Activated CD4-positive, alpha-beta T cell treated with anti-CD3 and anti-CD28 coated beads, Interleukin-2, Interleukin-6, amounts not matched to agents 100 ng/mL and 50 ng/mL, durations not matched to agents 16 hours and 8 hours (primary cell): ENCODE results near the gene NOL7.

Source experiments
- DNase-seq: peaks from one replicate; pipeline ENCODE4 v3.0.0-alpha.2; 2020

Gene NOL7

GRCh38 chr6:13600036-13600435 is 15.1 kb upstream of the NOL7 start:
- no peak for DNase-seq

- no peak for DNase-seq
Measured at GRCh38 chr6:13604135-13604534, 11.0 kb upstream of the NOL7 start.

- no peak for DNase-seq
Measured at GRCh38 chr6:13604546-13605416, 10.4 kb upstream of the NOL7 start.

- DNase-seq: no peak
Measured at GRCh38 chr6:13605634-13606033, 9.5 kb upstream of the NOL7 start.

DNA sequence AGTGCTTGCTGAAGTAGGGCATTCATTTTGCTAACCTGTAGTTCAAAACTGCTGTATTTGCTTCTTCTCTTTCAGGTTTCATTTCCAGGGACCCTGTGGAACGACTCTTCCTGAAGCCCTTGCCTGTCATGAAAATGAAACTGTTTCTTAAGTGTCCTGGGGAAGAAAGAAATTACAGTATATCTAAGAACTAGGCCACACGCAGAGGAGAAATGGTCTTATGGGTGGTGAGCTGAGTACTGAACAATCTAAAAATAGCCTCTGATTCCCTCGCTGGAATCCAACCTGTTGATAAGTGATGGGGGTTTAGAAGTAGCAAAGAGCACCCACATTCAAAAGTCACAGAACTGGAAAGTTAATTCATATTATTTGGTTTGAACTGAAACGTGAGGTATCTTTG is 3.4 kb upstream of the NOL7 start:
- no peak for DNase-seq

DNA sequence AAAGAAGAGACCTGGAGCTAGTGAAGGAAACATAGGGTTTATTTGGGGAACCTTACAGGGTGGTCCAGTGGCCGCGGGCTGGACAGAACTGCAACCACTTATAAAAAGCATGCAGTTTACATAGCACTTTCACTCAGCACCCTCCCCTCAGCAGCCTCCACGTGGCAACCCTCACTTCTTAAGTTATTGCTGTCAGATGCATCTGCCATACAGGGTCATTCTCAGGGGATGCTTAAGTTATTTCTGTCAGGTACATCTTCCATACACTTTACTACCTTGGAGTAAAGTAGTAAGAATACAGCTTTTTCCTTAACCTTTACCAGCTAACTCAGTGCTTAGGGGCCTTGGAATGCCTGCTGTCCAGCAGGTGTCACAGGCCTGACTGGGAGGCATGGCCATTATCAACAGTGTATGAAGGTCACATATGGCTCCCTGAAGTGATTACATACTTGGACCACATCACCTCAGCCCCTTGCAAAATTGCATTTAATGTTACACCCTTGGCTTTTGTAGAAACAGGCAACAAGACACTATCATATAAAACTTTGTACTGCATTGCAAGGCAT is 2.0 kb upstream of the NOL7 start:
- DNase-seq: no peak

GRCh38 chr6:13614126-13614925 is 809 bp upstream of the NOL7 start:
- peak; percentile 47 for DNase-seq

DNA sequence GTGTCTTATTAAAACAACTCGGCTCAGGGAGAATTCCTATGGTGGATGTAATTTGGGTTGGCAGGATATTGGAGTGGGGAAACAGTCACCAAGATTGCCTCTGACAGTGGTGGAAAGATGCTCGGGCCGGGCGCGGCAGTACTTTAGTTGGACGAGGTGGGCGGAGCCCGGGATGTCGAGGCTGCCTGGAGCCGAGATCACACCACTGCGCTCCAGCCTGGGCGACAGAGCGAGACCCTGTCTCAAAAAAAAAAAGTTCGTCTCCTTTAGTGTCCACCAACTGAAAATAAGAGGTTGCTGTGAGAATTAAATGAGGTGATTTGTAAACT is 621 bp downstream of the NOL7 start:
- peak; percentile 54 for DNase-seq

- no peak for DNase-seq
Measured at GRCh38 chr6:13617066-13617465, 1.9 kb downstream of the NOL7 start.

DNA sequence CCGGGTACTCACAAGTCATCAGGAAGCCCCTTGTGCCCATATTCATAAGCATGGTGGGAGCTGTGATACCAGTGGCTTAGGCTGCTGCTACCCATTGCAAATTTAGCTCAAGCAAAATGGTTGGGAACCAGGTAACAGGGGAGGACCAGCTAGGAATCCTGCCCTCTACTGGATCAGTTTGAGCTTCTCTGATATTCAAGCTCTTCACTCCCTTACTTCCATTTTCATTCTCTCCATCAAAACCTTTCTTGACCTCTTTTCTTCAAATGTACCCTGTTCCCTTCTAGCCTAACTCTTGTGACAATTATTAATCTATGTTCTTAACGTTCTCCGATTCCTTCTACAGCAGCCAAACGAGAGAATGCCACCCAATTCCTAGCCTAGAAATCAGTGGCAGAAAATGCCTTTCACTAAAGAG is 9.7 kb downstream of the NOL7 start:
- DNase-seq: peak; percentile 52

DNA sequence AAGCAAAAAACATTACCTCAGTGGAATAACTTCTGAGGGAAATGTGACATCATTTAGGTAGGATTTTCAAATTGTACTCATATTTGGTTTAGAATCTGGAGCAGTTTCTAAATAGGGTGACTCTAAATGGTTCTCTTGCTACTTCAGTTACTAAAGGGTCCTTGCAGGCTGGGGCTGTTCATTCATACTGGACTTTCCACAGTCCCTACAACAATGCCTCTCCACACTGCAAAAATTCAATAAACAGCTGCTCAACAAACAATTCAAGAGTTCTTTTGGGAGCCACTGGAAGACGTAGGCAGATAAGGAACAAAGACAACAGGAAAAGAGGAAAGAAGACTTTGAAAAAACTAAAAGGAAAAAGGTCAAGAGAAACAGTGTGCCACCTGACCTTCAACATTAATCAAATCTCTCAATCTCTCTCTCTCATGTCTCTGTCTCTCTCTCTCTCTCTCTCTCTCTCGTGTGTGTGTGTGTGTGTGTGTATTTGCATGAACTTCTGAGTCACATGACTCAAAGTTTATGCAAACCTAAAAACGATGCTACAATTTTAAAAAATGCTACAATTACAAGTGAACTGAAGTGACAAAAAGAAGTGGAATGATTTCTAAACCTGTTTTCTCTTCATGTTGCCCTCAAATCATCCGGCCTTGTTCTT is 14.5 kb downstream of the NOL7 start:
- no peak for DNase-seq

GRCh38 chr6:13630499-13630898 is 15.4 kb downstream of the NOL7 start:
- no peak for DNase-seq

DNA sequence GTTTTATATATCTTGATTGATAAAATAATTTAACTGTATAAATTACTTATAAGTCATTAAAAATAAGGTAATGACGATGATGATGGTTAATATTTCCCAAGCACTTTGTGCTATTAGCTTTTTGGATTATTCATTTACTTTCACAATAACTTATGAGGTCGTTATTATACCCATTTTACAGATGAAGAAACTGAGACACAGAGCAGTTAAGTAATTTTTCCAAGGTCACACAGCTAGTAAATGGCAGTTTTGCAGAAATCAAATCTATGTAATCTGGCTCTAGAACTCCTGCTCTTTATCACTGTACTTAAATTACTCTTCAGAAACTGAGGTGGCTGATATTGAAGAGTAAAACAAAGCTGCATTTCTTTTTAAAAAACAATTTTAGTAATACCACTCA is 18.2 kb downstream of the NOL7 start:
- no peak for DNase-seq

DNA sequence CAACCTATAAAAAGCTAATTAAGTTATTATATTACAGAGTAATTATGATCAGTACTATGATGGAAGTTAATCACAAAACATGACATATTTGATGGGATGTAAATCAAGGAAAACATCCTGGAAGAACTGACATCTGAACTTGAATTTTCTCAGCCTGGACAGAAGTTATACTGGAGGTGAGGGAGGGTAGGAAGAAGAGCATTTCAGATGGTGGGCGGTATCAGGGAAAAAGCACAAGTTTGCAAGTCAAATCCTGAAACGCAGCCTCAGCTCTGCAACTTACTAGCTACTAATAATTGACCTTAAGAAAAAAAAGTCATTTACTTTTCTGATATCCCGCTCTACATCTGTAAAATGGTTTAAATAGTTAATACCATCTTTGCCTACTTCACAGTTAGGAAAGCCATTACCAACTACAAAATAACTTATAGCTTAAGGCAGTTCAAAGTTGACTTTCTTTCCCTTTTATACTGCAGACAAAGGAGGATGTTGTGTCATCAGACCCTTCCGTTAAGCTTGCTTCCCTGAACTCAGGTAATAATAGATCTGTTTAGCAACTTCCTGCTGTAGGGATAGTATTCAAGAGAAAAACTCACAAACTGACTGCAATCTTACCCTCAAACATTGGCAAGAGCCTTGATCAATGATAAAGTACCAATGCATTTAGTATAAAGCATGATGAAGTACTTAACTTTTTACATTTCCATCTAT is 21.0 kb downstream of the NOL7 start:
- DNase-seq: no peak

- DNase-seq: no peak
Measured at GRCh38 chr6:13638014-13638413, 22.9 kb downstream of the NOL7 start.

- DNase-seq: no peak
Measured at GRCh38 chr6:13638626-13639025, 23.5 kb downstream of the NOL7 start.

GRCh38 chr6:13641315-13641714 is 26.2 kb downstream of the NOL7 start:
- no peak for DNase-seq

GRCh38 chr6:13643125-13643524 is 28.0 kb downstream of the NOL7 start:
- DNase-seq: no peak

GRCh38 chr6:13648850-13649249 is 33.7 kb downstream of the NOL7 start:
- no peak for DNase-seq

DNA sequence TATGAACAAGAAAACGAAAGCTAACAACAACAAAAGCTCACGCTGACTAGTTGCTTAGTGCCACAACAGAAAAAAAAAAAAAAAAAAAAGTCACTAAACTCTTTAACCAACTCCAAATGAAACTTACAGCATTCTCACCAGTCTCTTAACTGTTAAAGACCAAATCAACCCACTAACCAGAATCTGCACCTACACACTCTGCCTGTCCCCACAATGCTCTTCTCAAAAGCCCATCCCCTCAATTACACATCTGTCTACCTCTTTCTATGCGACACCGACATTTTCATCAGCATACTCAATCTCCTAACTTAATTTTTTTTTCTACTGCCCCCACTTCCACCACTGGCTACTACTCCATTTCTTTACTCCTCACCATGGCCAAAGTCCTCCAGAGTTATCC is 34.3 kb downstream of the NOL7 start:
- no peak for DNase-seq

GRCh38 chr6:13653296-13653695 is 38.2 kb downstream of the NOL7 start:
- no peak for DNase-seq

GRCh38 chr6:13654496-13654895 is 39.4 kb downstream of the NOL7 start:
- no peak for DNase-seq

- DNase-seq: no peak
Measured at GRCh38 chr6:13655700-13656099, 40.6 kb downstream of the NOL7 start.
